ENCODE data around the gene RIC8B. TPM values are rescaled to one million over a fixed set of nuclear protein-coding genes. Genes with fewer than 3 reads are reported as not detected.

The RIC8B gene
- total and polyA plus RNA-seq, 2 of the 8 experiments (the other 6 are each of a cell fraction or from before 2014, with no cell fraction given) = 8.2 to 25.3 TPM

DNA sequence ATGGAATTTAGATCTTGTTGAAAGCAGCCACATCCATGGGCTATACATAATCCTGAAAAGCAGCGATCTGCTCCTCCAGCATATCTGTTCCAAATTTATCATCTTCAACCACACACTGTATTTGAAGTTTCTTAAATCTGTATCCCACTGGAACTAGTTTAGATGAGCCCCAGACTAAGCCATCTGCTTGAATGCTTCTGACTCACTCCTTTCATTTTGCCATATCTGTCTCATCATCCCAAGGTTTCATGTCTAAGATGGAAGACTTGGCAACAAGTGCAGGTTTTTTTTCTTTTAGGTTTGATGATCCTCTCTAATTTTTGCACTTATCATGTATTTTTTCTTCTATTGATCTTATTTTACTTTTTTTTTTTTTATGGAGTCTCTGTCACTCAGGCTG, 126.8 kb downstream of the RIC8B start:
- Histone ChIP-seq H2BK15ac (ENCODE audit: low read length) (no peak overlapping the region), H4K8ac (ENCODE audit: extremely low read depth, insufficient read depth, low read length) (no peak overlapping the region), H3K27ac (ENCODE audit: low read depth, low read length) (no peak overlapping the region), H3K9me3 (ENCODE audit: insufficient read depth in 2 of 2, low read depth in 1 of 2, low read length in 1 of 2) (no peaks in the 10 kb centered on the region), H2BK5ac (ENCODE audit: low read depth, low read length) (no peak overlapping the region), H3K9ac (replicated peaks in 1 of 4; ENCODE audit: extremely low read depth in 1 of 4, low read depth in 3 of 4, low read length in 3 of 4) (no peak overlapping the region), H2BK20ac (ENCODE audit: low read length) (no peak overlapping the region), H2BK12ac (ENCODE audit: low read depth, low read length) (no peak overlapping the region), H3K56ac (replicated peaks; ENCODE audit: insufficient read length, low read depth, low read length) (no peak overlapping the region), H4K5ac (ENCODE audit: insufficient read length, low read depth, low read length) (no peak overlapping the region), H3K36me3 (ENCODE audit: control insufficient read depth in 2 of 4, insufficient read depth in 4 of 4, low read length in 3 of 4) (no peaks in the 10 kb centered on the region), H3K14ac (ENCODE audit: insufficient read length) (no peak overlapping the region), H3K79me1 (ENCODE audit: low read depth, low read length) (no peaks in the 10 kb centered on the region), H4K91ac (replicated peaks; ENCODE audit: insufficient read length, low read length) (no peak overlapping the region), H2AK5ac (ENCODE audit: low read depth, low read length) (no peak overlapping the region), H3K79me2 (ENCODE audit: control insufficient read depth in 1 of 2, insufficient read depth in 2 of 2, low read length in 2 of 2) (no peaks in the 10 kb centered on the region), H3K4me3 (ENCODE audit: extremely low read depth in 1 of 4, insufficient read depth in 2 of 4, low read depth in 3 of 4, low read length in 4 of 4) (no peak overlapping the region), H3K23me2 (ENCODE audit: low read depth, low read length) (peaks cover 7% of the 10 kb centered on the region), H3K23ac (ENCODE audit: insufficient read length) (no peak overlapping the region), H3K18ac (ENCODE audit: extremely low read depth, low read length) (no peak overlapping the region), H2AFZ (ENCODE audit: low read length) (no peak overlapping the region), H3K4ac (replicated peaks; ENCODE audit: insufficient read length, low read depth, low read length) (no peak overlapping the region), H2BK120ac (replicated peaks; ENCODE audit: low read depth, low read length) (no peak overlapping the region), H3K27me3 (replicated peaks in 1 of 4; ENCODE audit: control insufficient read depth in 3 of 4, extremely low read depth in 1 of 4, insufficient read depth in 3 of 4, low read length in 3 of 4) (peaks cover 2 to 13% (median 9%) of the 10 kb centered on the region in 4 experiments; a peak in 6 of 7 replicates), H3K4me1 (replicated peaks in 1 of 4; ENCODE audit: control insufficient read depth in 3 of 4, insufficient read depth in 4 of 4, low read length in 3 of 4) (peaks cover 0 to 4% (median under 1%) of the 10 kb centered on the region in 4 experiments; a peak in 4 of 7 replicates), H3K4me2 (ENCODE audit: insufficient read depth in 1 of 2, low read depth in 2 of 2, low read length in 2 of 2) (no peak overlapping the region), H4K20me1 (replicated peaks in 1 of 2; ENCODE audit: control insufficient read depth in 1 of 2, insufficient read depth in 2 of 2, low read length in 2 of 2) (no peaks in the 10 kb centered on the region)
- FAIRE-seq (no peak), DNase-seq (ENCODE audit: low read depth in 1 of 2, low spot score in 2 of 2) (no peak)
- WGBS, 2 experiments (ENCODE audit: extremely low coverage in 1 of 2, insufficient coverage in 1 of 2, insufficient read length in 1 of 2, insufficient replicate concordance in 2 of 2, low coverage in 1 of 2, low lambda C conversion rate in 2 of 2, missing lambda C conversion rate in 1 of 2) = 100% methylated on average over 1 of the region's 1 CpG; no CpG with 5 or more reads in 1 of the 2 experiments
- CTCF ChIA-PET (ENCODE audit: partially characterized antibody) = interaction anchor here (0.6 to 4.0 kb wide), 5 partner anchors 8 to 586 kb away, joined by 3 to 15 read pairs (median 5); no protein-coding TSS in a partner anchor
- no peak for TF ChIP-seq HDAC2 (IDR thresholded peaks at IDR 0.05; ENCODE audit: borderline replicate concordance in 1 of 2, low read depth in 2 of 2, low read length in 2 of 2)
- POLR2A ChIA-PET (ENCODE audit: partially characterized antibody) = interaction anchor here (0.8 kb wide), 1 partner anchor 10 kb away, joined by 4 read pairs; no protein-coding TSS in a partner anchor
